Measurements from ENCODE around the gene FYCO1. TPM values are rescaled to one million over a fixed set of nuclear protein-coding genes. Genes with fewer than 3 reads are reported as not detected.

FYCO1 gene
- total RNA-seq, 1 donor from 2014 or later = 56.2 TPM

GRCh38 chr3:45949432-45949831, 46.2 kb downstream of the FYCO1 start:
- H3K9me3 ChIP-seq = no peaks in the 10 kb centered on the region
- no peak overlapping the region for H3K4me3 ChIP-seq
- no peaks in the 10 kb centered on the region for H3K27me3 ChIP-seq
- intact Hi-C loops (cut with DNase I) = no loop called here
- DNase-seq (ENCODE audit: low spot score in 2 of 2) = no peak
- H3K27ac ChIP-seq = peak overlapping the region; percentile 39 to 64
- H3K36me3 ChIP-seq = peaks cover 65 to 88% of the 10 kb centered on the region in 2 donors
- TF ChIP-seq CTCF (IDR thresholded peaks at IDR 0.05) = no peak
- peaks cover 0 to 4% of the 10 kb centered on the region in 2 donors for H3K4me1 ChIP-seq

- H3K36me3 ChIP-seq = peaks cover 60 to 82% of the 10 kb centered on the region in 2 donors
- DNase-seq (ENCODE audit: low spot score in 2 of 2) = no peak
- peak overlapping the region; percentile 39 to 63 for H3K27ac ChIP-seq
Observed at GRCh38 chr3:45948881-45949280, 46.7 kb downstream of the FYCO1 start.

GRCh38 chr3:45948311-45948781, 47.3 kb downstream of the FYCO1 start:
- Histone ChIP-seq H3K9me3 (no peaks in the 10 kb centered on the region), H3K36me3 (peaks cover 54 to 80% of the 10 kb centered on the region in 2 donors), H3K4me3 (no peak overlapping the region), H3K4me1 (peaks cover 0 to 4% of the 10 kb centered on the region in 2 donors), H3K27ac (peak overlapping the region; percentile 39 to 63), H3K27me3 (no peaks in the 10 kb centered on the region)
- intact Hi-C loops (cut with DNase I) = no loop called here
- DNase-seq (ENCODE audit: low spot score in 2 of 2) = no peak
- TF ChIP-seq CTCF (IDR thresholded peaks at IDR 0.05) = no peak

More at GRCh38 chr3:45948881-45949280, 46.7 kb downstream of the FYCO1 start:
- intact Hi-C loops (cut with DNase I) = no loop called here
- Histone ChIP-seq H3K4me3 (no peak overlapping the region), H3K4me1 (peaks cover 0 to 4% of the 10 kb centered on the region in 2 donors), H3K27me3 (no peaks in the 10 kb centered on the region), H3K9me3 (no peaks in the 10 kb centered on the region)
- TF ChIP-seq CTCF (IDR thresholded peaks at IDR 0.05) = no peak

GRCh38 chr3:45947361-45947760, 48.3 kb downstream of the FYCO1 start:
- Histone ChIP-seq H3K36me3 (peaks cover 52 to 79% of the 10 kb centered on the region in 2 donors), H3K27ac (peak overlapping the region; percentile 39 to 63)
- intact Hi-C loops (cut with DNase I) = no loop called here

GRCh38 chr3:45946875-45947274, 48.7 kb downstream of the FYCO1 start:
- H3K4me1 ChIP-seq = peaks cover 0 to 4% of the 10 kb centered on the region in 2 donors
- H3K27ac ChIP-seq = peak overlapping the region in 1 of 2 donors; percentile 63
- H3K9me3 ChIP-seq = no peaks in the 10 kb centered on the region
- no peak for DNase-seq (ENCODE audit: low spot score in 2 of 2)
- intact Hi-C loops (cut with DNase I) = no loop called here
- no peak overlapping the region for H3K4me3 ChIP-seq
- H3K36me3 ChIP-seq = peaks cover 47 to 76% of the 10 kb centered on the region in 2 donors
- TF ChIP-seq CTCF (IDR thresholded peaks at IDR 0.05) = no peak
- H3K27me3 ChIP-seq = no peaks in the 10 kb centered on the region

More at GRCh38 chr3:45947361-45947760, 48.3 kb downstream of the FYCO1 start:
- TF ChIP-seq CTCF (IDR thresholded peaks at IDR 0.05) = no peak
- Histone ChIP-seq H3K4me1 (peaks cover 0 to 4% of the 10 kb centered on the region in 2 donors), H3K27me3 (no peaks in the 10 kb centered on the region), H3K4me3 (no peak overlapping the region), H3K9me3 (no peaks in the 10 kb centered on the region)
- no peak for DNase-seq (ENCODE audit: low spot score in 2 of 2)

- no peaks in the 10 kb centered on the region for H3K27me3 ChIP-seq
- H3K4me1 ChIP-seq = peaks cover 0 to 4% of the 10 kb centered on the region in 2 donors
- intact Hi-C loops (cut with DNase I) = no loop called here
- no peaks in the 10 kb centered on the region for H3K9me3 ChIP-seq
- peaks cover 43 to 74% of the 10 kb centered on the region in 2 donors for H3K36me3 ChIP-seq
- TF ChIP-seq CTCF (IDR thresholded peaks at IDR 0.05) = no peak
- no peak for DNase-seq (ENCODE audit: low spot score in 2 of 2)
- H3K4me3 ChIP-seq = no peak overlapping the region
- H3K27ac ChIP-seq = no peak overlapping the region
Observed at GRCh38 chr3:45946307-45946706, 49.3 kb downstream of the FYCO1 start.
